Activated CD4-positive, CD25-positive, alpha-beta regulatory T cell treated with anti-CD3 and anti-CD28 coated beads, Interleukin-2, amount 50 U/mL, for 16 hours (primary cell): ENCODE data around the gene WWP2.

Experiments used
- DNase-seq: peaks from one replicate; pipeline ENCODE4 v3.0.0-alpha.2; 2020; ENCODE audit warnings: low read depth, low spot score

Gene WWP2

DNA sequence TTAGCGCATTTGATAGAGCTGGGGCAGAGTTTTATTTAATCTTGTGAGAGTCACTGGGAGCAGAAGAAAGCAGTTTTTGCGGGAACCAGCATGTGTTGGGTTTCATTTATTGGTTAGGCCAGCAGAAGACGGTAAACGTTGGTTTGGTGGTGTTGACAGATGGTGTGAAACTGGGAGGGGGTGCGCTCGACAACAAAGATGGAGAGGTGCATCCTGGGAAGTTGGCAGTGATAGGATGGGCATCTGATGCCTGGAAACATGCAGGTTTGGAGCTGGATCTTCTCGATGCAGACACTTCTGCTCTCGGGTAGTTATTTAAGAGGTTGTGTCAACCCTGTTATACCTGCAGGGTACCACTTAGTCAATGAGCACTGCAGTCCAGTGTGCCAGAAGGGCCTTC lies 164.1 kb downstream of the WWP2 start:
- no peak for DNase-seq

DNA sequence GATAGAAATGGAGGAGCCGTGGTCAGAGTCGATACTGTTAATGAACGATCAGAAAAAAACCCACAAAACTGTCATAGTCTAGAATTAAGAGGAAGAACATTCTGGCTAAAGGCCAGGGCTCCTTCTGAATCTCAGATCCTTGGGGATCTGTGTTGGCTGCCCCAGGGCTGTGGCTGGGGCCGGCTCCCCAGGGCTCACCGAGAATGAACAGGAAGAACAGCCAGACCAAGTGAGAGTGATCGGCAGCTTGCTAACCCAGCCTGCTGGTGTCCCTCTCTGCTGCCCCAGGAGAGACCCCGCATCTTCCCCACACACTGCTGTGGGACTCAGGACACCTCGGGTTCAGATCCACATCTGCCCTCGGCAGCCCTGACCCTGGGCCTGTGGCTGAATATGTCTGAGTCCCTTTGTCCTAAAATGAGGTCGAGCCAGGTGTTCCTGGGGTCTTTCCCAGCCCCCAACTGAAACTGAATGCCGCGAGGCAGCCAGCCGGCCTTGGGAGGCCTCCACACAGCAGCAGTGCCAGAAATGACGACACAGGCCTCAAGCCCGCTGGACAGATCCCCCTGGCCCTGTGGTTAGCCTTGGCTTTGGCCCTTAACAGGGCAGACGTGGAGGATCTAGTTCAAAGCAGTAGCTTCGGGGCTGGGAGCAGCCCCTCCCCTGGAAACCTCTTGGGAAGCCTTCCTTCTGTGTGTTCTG lies 165.1 kb downstream of the WWP2 start:
- DNase-seq: no peak

DNA sequence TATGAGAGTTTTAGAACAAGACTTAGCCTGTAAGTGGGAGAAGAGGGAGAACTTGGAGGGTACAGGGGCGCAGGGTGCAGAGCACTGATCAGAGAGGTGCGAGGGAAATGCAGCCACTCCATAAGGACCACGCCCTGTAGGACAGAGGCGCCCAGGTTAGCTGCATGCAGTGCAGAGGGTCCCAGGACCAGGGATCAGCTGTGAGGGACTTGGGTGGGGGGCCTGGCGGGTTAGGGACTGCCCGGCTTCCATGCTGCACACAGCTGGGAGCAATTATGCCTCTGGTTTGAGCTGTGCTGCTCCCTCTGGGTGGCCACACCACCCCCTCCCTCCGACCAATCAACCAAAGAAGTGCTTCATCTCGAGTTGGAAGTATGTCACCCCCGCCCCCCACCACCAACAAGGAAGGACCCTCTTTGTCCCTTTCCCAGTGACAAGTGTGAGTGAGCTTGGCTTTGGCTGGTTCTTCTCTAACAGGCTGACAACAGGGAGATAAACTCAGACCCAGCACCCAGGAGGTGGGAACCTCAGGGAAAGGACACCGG lies 166.8 kb downstream of the WWP2 start:
- no peak for DNase-seq

DNA sequence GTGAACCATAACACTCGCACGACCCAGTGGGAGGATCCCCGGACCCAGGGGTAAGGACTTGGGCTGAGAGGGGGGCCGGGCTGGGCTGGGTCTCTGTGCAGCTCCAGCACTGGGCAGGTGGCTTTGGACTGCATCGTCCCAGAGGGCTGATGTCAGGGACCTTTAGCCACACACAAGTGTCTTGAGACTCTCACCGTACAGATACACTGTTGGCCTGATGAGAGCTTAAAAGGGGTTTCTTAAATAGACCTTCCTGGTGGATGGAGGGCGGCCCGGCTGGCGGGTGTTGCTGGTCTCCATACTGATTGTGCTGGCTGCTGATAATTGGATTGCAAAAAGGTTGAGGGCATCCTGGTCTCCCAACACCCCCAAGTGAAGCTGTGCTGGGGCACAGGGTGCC lies 167.3 kb downstream of the WWP2 start:
- DNase-seq: no peak

DNA sequence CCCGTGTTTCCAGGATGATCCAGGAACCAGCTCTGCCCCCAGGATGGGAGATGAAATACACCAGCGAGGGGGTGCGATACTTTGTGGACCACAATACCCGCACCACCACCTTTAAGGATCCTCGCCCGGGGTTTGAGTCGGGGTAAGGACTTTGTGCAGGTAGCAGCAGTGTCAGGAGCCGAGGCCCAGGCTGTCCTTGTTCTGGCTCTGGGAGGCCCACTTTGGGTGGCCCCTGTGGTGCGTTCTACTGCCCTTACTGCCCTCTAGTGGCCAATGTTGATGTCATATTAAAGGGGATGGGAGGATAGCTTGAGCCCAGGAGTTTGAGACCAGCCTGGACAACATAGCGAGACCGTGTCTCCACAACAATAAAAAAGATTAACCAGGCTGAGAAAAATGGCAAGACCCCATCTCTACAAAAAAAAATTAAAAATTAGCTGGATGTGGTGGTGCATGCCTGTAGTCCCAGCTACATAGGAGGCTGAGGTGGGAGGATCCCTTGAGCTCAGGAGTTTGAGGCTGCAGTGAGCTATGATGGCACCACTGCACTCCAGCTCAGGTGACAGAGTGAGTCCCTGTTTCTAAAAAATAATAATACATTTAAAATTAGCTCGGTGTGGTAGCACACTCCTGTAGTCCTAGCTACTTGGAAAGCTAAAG lies 168.1 kb downstream of the WWP2 start:
- peak; percentile 11 for DNase-seq

DNA sequence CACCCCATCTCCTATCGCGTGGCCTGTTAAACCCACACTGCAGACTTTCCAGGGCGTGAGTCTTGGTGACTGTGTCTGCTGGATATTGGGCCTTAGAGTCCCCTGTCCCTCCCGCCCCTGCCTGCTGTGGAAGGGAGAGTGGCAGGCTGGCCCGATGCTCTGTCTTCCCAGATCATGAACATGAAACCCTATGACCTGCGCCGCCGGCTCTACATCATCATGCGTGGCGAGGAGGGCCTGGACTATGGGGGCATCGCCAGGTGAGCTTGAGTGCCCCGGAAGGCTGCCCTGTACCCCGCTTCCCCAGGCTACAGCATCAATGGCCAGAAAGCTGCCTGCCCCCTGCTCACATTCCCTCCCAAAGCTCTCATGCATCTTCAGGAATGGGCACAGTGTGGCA lies 169.5 kb downstream of the WWP2 start:
- no peak for DNase-seq

DNA sequence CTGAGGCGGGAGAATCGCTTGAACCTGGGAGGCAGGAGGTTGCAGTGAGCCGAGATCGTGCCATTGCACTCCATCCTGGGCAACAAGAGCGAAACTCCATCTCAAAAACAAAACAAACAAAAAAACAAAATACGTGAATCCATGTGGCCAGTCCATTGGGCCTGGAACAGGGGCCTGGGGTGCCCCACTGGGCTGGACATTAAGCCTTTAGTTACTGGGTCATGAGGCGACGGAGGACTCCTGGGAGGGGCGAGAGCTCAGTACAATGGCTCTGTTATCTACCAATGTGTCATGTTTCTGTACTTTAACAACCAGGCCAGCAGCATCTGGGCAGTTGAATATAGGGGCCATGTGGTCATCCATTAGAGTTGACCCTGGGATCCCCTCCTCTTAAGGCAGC lies 170.1 kb downstream of the WWP2 start:
- DNase-seq: no peak

DNA sequence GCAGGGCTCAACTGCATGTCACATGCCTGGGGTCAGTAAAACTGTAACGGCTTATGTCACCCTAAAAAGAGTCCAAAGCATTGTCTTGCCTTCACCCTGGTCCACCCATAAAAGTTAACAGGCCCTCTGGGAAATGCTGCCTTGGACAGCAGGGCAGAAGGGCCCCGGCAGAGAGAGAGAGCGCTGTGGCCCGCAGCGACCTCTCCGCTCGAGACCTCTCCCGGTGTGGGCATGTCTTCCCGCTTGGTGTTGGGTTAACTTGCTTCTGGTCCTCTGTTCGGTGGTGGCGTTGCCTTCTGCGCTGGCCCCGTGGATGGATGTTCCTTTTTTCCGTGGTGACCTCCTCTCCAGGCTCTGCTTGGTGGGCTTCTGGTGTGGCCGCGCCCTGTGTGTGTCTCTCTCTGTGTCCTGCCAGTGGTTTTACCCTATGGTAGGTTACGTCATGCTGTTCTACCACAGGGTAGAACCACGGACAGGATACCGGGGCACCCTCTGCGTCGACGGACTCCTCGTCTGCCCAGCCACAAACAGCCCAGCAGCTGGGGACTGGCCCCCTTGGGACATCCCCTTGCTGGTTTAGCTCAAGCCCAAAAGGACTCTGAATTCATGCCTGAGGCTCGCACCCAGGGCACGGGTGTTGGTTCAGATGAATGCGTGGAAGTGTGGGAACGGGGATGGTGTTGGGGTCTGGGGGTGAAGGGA lies 170.7 kb downstream of the WWP2 start:
- no peak for DNase-seq

DNA sequence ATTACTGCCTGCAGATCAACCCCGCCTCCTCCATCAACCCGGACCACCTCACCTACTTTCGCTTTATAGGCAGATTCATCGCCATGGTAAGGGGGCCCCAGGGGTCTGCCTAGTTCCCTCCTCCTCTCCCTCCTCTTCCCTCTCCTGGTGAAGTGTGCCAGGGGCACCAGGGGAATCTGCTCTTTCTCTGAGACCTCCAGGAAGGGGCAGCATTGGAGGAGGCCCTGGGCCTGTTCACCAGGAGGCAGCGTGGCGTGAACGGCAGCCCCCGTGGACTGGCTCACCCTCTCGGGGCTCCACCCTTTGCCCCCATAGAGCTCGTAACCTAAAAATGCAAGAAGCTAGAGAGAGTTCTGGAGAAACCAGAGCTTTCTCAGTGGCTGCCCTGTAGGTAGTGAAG lies 171.9 kb downstream of the WWP2 start:
- DNase-seq: no peak

DNA sequence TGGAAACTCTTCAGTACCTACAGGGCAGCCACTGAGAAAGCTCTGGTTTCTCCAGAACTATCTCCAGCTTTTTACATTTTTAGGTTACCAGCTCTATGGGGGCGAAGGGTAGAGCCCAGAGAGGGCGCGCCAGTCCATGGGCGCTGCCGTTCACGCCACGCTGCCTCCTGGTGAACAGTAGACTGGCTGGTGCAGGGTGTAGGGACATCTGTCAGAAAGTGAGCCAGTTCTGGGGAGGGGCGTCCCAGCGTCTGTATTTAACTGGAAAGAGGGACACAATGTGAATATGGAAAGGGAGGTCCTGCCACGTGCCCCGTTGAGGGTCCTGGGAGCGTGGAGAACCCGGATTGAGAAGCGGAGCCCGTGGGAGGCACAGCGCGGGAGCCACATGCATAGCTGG lies 172.6 kb downstream of the WWP2 start:
- DNase-seq: no peak

DNA sequence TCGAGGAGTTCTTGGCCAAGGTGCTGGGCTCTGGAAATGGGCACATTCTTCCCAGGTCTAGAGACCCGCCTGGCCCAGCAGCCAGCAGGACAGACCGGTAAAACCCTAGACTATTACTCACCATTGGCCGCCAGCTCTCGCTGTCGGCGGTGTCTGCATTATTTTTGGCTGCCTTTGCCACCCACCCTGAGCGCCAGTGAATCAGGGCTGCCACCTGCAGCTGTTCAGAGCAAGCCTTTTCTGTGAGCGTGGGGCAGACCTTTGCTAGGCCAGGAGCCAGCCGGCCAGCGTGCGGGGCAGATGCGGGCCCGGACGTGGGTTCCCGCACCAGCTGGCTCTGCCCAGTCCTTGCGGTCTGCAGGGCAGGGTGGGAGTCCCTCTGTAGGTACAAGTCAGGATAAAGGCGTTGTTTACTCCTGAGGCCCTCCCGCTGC lies 173.2 kb downstream of the WWP2 start:
- no peak for DNase-seq

DNA sequence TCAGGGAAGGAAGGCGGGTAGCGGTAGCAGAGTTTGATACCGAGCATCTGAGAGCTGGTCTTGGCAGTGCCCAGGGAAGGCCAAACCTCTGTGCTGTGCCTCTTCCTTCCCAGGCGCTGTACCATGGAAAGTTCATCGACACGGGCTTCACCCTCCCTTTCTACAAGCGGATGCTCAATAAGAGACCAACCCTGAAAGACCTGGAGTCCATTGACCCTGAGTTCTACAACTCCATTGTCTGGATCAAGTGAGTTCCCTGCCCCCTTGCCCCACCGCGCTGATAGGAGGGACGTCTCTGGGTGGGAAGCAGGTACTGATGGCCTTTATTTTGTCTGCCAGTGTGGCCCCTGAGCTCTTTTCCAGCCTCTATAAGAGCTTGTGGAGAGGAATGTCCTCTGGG lies 173.6 kb downstream of the WWP2 start:
- no peak for DNase-seq

DNA sequence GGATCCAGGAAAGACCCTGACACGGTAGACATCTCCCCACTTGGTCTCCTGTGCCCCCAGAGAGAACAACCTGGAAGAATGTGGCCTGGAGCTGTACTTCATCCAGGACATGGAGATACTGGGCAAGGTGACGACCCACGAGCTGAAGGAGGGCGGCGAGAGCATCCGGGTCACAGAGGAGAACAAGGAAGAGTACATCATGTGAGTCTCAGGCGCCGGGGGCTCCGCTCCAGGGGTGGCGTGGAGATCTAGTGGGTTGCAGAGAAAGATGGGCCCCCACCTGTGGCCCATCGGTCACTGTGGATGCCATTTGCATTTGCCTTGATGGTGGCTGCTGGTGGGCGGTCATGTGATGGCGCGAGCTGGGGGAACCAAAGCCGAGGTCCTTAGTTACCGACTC lies 174.1 kb downstream of the WWP2 start:
- no peak for DNase-seq

DNA sequence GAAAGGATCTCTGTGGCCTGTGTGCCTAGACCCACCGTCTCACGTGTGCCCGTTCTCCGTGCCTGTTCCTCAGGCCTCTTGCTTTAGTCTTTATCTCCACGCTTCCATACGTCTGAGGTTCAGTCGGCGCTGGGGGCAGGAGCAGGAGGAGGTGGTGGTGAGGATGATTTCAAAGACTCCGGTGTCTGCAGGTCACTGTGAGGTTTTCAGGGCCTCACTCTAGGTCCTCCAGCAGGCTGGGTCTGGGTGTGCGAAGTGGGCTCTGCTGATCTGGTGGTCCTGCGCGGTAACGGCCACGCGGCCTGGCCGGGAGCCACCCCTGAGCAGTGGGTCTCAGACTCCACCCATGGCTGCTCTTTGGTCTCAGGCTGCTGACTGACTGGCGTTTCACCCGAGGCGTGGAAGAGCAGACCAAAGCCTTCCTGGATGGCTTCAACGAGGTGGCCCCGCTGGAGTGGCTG lies 174.6 kb downstream of the WWP2 start:
- DNase-seq: no peak

DNA sequence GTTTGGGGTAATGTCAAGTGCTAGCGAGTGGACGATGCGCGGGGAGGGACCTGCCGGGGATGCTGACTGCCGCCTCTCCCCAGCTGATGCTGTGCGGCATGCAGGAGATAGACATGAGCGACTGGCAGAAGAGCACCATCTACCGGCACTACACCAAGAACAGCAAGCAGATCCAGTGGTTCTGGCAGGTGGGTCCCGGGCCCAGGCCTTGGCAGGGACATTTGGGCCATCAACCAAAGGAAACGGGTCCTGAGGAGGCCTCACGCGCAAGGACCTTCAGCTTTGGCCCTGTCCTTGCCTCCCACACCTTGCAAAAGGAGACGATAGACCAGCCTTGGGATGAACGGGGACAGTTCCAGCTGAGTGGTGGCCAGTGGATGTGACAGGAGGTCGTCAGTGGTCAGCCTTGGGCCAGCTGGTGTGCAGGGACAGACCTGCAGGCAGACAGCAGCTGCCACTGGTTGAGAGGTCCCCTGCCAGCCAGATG lies 175.4 kb downstream of the WWP2 start:
- DNase-seq: no peak

DNA sequence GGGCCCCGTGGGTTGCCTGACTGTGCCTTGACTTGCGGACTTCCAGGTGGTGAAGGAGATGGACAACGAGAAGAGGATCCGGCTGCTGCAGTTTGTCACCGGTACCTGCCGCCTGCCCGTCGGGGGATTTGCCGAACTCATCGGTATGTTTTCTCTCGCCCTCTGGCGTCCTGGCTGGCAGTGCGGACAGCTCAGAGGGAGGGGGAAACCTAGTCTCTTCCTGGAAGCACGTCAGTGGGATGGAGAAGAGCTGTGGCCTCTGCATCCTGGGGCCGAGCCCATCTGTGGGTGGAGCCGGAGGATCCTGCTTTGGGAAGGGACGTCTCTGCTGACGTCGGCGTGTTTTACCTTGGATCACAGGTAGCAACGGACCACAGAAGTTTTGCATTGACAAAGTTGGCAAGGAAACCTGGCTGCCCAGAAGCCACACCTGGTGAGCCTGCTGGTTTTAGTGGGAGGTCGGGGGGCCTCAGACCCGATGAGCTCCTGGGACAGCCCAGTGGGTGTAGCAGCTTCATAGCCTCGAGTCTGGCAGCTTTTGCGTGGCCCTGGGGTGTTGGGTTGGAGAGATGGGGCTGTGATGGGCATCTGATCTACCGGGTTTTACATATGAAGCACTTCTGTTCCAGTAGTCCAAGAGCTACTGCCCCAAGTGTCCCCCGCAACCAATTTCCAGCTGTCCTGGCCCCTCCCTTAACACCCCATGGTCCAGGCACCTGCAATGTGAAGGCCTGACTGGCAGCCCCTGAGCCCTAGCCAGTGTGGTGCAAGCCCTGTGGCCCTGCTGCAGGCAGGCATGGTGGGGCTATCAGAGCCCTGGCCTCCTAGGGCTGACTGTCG lies 177.1 kb downstream of the WWP2 start:
- DNase-seq: no peak

DNA sequence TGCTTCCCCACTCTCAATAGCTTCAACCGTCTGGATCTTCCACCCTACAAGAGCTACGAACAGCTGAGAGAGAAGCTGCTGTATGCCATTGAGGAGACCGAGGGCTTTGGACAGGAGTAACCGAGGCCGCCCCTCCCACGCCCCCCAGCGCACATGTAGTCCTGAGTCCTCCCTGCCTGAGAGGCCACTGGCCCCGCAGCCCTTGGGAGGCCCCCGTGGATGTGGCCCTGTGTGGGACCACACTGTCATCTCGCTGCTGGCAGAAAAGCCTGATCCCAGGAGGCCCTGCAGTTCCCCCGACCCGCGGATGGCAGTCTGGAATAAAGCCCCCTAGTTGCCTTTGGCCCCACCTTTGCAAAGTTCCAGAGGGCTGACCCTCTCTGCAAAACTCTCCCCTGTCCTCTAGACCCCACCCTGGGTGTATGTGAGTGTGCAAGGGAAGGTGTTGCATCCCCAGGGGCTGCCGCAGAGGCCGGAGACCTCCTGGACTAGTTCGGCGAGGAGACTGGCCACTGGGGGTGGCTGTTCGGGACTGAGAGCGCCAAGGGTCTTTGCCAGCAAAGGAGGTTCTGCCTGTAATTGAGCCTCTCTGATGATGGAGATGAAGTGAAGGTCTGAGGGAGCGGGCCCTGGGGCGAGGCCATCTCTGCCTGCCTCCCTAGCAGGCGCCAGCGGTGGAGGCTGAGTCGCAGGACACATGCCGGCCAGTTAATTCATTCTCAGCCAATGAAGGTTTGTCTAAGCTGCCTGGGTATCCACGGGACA lies 177.9 kb downstream of the WWP2 start:
- DNase-seq: no peak

DNA sequence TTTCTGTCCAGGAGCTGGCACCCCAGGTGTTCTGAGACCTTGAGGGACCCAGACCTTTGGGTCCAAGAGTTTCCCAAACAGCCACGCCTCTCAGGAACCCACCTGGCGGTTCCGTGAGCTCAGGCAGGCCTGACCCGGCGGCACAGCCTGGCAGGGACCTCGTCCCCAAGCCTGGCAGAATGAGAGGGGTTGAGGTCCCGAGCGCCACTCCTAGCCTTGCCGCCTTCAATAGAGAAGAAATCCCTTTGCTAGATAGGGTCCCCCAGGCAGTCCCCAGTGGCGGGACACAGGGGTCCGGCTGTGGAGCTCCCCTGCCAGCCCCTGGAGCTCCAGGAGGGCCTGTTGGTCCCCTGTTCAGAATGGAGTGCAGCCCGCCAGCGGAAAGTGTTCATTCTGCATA lies 178.5 kb downstream of the WWP2 start:
- DNase-seq: no peak

DNA sequence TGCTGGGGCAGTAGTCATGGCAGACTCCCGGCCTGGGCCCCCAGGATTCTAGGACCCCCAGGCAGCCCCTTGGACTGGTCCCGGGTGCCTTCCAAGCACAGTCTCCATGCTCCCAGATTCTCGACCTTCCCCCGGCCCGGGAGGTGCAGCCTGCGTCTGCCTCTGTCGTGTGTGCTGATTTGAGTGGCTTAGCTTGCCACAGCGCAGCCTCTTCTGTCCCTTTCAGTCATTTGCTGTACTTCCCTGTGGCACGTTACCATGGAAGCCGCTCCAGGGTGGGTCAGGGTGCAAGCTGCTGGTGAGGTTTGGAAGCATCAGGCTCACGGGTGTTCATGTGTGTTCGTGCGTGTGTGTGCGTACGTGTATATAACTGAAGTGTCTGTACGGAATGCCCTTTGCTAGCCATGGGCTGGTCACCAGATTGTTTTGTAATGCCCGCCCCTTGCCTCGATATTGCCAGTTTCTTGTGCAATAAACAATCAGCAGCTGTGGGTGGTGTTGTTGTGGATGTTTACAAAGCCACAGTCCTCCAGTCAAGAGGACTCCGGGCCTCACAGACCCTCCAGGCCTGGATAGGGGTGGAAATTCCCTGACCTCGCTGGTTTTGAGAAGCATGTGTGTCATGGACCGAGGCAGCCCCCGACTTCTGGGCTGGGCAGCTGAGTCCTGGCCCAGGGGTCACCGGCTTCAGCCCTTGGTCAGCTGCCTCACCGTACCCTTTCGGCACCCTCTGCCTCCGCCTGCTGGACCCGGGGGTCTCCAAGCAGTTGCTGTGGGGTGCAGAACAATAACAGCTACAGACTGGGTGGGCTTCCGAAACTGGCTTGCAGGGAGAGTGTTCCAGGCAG lies 179.3 kb downstream of the WWP2 start:
- no peak for DNase-seq

DNA sequence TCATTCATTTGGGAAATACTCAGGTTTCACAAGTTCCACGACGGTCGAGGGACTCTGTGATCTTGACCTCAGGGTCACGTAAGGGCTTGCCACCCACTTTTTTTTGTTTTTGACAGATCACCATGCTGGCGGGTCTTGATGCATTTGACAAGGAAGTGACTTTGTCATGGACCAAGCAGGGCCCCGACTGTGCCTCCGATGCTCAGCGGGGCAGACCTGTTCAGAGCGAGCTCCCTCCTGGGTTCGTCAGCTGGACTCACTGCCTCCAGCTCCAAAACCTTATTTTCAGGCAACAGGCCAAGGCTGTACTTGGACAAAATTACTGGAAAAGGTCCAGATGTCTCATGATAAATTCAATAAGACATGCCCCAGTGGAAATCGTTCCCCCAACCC lies 180.0 kb downstream of the WWP2 start:
- no peak for DNase-seq
